Suppressor macrophage treated with lipopolysaccharide for 1 hour (primary cell): ENCODE data around the gene HPD.

Experiments used
- DNase-seq, 3 donors: peaks; one replicate each; pipeline ENCODE4 v3.0.0-alpha.2; 2020 to 2022

HPD gene

GRCh38 chr12:121827351-121828099 is 31.1 kb downstream of the HPD start:
- DNase-seq: no peak

DNA sequence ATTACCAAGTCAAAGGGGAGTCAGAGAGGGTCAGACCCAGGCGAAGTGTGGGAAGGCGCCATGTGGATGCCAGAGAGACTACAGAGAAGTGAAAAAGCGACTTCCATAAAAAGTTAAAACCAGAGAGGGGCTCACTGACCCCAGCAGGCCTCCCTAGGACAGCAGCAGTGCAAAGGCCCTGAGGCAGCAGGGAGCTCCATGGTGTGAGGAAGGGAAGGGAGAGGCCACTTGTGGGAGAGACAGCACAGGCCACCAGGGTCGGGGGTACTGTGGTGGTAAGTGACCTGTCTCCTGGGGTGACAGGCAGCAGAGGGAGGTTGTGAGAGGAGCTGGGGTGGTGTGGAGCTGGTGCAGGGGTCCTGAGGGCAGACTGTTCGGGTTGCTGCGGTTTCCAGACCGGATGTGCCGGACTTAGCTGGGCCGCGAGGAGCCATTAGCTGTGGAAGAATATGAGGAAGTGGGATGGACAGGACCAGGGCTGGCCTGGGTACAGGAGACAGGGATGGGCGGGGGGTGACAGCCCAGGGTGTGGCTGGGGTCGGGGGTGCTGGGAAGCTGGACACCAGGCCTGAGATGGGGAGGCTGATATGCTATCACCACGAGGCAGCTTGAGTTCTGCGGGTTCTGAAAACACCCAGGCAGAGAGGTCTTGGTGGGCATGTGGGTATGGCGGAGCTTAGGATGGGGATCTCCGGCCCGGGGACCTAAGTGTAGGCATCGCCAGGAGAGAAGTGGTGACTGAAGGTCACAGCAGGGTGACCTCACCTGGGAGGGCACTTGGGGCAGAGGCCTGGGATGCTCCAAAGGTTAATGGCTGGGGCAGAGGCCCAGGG is 32.1 kb downstream of the HPD start:
- DNase-seq: no peak

DNA sequence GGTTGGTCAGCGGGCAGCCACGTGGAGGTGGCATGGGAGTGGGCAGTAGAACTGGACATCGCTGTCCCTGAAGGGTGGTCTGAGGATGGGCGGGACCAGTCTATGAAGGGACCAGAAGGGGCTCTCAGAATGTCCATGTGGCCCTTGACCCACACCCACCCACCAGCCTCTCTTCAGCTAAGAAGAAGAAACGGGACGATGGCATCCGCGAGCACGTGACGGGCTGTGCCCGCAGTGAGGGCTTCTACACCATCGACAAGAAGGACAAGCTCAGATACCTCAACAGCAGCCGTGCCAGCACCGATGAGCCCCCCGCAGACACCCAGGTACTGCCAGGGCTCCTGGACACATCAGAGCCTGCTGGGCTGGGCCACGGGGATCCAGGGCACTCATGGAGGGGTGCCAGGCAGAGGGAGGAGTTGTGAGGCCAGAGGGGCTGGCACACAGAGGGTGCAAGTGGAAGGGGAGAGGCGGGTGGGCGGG is 33.6 kb downstream of the HPD start:
- DNase-seq: no peak

GRCh38 chr12:121823727-121824115 is 34.9 kb downstream of the HPD start:
- DNase-seq: no peak

DNA sequence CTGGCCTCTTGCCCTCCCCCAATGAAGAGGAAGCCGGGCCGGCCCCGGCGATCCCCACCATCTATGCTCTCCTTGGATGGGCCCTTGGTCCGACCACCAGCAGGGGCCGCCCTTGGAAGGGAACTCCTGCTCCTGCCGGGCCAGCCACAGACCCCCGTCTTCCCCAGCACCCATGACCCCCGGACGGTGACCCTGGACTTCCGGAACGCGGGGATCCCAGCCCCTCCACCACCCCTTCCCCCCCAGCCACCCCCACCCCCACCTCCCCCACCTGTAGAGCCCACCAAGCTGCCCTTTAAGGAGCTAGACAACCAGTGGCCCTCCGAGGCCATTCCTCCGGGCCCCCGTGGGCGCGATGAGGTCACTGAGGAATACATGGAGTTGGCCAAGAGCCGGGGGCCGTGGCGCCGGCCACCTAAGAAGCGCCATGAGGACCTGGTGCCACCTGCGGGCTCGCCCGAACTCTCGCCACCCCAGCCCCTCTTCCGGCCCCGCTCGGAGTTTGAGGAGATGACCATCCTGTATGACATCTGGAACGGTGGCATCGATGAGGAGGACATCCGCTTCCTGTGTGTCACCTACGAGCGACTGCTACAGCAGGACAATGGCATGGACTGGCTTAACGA is 35.4 kb downstream of the HPD start:
- DNase-seq: peak in 1 of 3 donors; percentile 29

DNA sequence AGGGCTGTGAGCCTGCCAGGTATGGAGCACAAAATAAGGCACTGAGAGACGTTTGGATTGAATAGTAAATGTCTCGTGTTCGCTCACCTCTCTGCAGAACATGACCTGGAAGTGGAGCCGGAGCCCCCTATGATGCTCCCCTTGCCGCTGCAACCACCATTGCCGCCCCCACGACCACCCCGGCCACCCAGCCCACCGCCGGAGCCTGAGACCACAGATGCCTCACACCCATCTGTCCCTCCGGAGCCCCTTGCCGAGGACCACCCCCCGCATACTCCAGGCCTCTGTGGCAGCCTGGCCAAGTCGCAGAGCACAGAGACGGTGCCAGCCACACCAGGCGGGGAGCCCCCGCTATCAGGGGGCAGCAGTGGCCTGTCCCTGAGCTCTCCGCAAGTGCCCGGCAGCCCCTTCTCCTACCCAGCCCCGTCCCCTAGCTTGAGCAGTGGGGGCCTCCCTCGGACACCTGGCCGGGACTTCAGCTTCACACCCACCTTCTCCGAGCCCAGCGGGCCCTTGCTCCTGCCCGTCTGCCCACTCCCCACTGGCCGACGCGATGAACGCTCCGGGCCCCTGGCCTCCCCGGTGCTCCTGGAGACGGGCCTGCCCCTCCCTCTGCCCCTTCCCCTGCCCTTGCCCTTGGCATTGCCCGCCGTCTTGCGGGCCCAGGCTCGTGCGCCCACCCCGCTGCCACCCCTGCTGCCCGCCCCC is 36.1 kb downstream of the HPD start:
- no peak for DNase-seq

- DNase-seq: no peak
Observed at GRCh38 chr12:121820056-121820455, 38.6 kb downstream of the HPD start.

GRCh38 chr12:121819212-121819949 is 39.3 kb downstream of the HPD start:
- DNase-seq: no peak

DNA sequence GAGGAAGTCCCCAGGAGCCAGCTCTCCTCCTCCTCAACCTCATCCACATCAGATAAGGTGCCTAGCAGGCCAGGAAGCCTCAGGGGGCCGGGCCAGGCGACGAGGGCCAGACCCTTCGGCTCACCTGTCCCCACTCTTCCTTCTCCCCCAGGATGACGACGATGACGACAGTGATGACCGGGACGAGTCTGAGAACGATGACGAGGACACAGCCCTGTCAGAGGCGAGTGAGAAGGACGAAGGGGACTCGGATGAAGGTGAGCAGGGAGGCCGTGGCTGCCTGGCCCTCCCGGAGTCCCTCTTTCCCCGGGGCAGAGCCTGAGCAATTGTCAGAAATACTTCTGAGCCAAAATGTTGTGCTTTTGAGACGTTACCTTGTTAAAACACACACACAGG is 41.0 kb downstream of the HPD start:
- DNase-seq: no peak

DNA sequence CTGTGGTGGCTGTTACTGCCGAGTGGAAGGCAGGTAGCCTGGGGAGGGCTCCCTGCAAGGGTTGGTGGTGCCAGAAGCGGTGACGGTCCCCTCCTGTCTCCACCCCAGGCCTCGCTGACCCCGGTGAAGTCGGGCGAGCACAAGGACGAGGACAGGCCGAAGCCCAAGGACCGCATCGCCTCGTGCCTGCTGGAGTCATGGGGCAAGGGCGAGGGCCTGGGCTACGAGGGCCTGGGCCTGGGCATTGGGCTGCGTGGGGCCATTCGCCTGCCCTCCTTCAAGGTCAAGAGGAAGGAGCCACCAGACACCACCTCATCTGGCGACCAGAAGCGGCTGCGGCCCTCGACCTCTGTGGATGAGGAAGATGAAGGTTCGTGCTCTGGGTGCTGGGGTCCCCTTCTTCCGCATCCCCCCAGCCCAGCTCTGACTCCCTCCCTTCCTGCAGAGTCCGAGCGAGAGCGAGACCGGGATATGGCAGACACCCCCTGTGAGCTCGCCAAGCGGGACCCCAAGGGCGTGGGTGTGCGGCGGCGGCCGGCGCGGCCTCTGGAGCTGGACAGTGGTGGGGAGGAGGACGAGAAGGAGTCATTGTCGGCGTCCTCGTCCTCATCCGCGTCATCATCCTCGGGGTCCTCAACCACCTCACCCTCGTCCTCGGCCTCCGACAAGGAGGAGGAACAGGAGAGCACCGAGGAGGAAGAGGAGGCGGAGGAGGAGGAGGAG is 41.6 kb downstream of the HPD start:
- no peak for DNase-seq

- no peak for DNase-seq
Observed at GRCh38 chr12:121815263-121815662, 43.4 kb downstream of the HPD start.

DNA sequence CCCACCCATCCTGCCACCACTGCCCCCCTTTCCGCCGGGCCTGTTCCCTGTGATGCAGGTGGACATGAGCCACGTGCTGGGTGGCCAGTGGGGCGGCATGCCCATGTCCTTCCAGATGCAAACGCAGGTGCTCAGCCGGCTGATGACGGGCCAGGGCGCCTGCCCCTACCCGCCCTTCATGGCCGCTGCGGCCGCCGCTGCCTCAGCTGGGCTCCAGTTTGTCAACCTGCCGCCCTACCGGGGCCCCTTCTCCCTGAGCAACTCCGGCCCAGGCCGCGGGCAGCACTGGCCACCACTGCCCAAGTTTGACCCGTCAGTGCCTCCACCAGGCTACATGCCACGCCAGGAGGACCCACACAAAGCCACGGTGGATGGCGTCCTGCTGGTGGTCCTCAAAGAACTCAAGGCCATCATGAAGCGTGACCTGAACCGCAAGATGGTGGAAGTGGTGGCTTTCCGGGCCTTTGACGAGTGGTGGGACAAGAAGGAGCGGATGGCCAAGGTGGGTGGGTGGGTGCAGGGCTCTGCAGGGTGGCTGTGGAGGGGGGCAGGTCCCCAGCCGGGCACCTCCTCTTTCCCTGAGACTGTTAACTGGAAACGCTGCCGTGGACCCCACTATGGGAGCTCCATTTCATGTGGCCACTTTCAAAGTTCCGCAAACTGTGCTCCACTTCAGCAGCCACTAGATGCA is 44.1 kb downstream of the HPD start:
- DNase-seq: no peak

DNA sequence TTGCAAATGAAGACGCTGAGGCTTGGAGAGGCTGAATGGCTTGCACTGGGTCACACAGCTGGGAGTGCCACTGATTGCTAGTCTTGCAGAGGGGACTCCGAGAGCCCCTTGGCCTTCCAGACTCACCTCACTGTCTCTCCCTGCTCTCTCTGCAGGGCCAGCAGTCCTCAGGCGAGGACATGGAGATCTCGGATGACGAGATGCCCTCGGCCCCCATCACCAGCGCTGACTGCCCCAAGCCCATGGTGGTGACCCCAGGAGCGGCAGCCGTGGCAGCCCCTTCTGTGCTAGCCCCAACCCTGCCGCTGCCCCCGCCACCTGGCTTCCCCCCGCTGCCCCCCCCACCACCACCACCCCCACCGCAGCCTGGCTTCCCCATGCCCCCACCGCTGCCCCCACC is 44.7 kb downstream of the HPD start:
- no peak for DNase-seq

- DNase-seq: peak in 1 of 3 donors; percentile 38
Observed at GRCh38 chr12:121812921-121813896, 45.5 kb downstream of the HPD start.

- peak; percentile 67 to 87 (median 73) for DNase-seq
Observed at GRCh38 chr12:121812320-121812871, 46.3 kb downstream of the HPD start.

GRCh38 chr12:121811434-121812319 is 47.0 kb downstream of the HPD start:
- peak; percentile 77 to 92 (median 86) for DNase-seq

GRCh38 chr12:121810833-121811433 is 47.7 kb downstream of the HPD start:
- no peak for DNase-seq
